Measurements from ENCODE around the gene RAB40B. TPM values are rescaled to one million over a fixed set of nuclear protein-coding genes. Genes with fewer than 3 reads are reported as not detected.

RAB40B gene
- polyA plus RNA-seq, 1 donor (not counting 4 experiments of a cell fraction or from before 2014, with no cell fraction given): 10.6 TPM

GRCh38 chr17:82645516-82645915 is 53.0 kb downstream of the RAB40B start:
- H3K36me3 ChIP-seq (ENCODE audit: control insufficient read depth in 2 of 2, extremely low read depth in 1 of 2, insufficient read depth in 2 of 2, low read length in 2 of 2): peaks cover 17 to 29% of the 10 kb centered on the region in 2 experiments
- no peaks in the 10 kb centered on the region for H3K9me3 ChIP-seq (ENCODE audit: control insufficient read depth, low read depth, low read length)
- H3K27ac ChIP-seq (ENCODE audit: control insufficient read depth, insufficient read depth, low read length): no peak overlapping the region
- DNase-seq (ENCODE audit: low read depth, low spot score) (no peak), FAIRE-seq (no peak)
- TF ChIP-seq EZH2 (IDR thresholded peaks at IDR 0.05; ENCODE audit: low read length): no peak
- no peak for TF ChIP-seq CTCF (optimal IDR thresholded peaks at IDR 0.05 in 1 of 3, IDR thresholded peaks at IDR 0.05 in 1 of 3, conservative IDR thresholded peaks at IDR 0.05 in 1 of 3; ENCODE audit: extremely low read depth in 1 of 3, insufficient read depth in 2 of 3, low read length in 3 of 3)
- no peak overlapping the region for H2AFZ ChIP-seq (ENCODE audit: control insufficient read depth, low read length)
- no peak overlapping the region for H3K4me2 ChIP-seq (ENCODE audit: control insufficient read depth, extremely low read depth, insufficient read depth, low read depth, low read length)
- peaks cover 75% of the 10 kb centered on the region for H3K79me2 ChIP-seq (ENCODE audit: control insufficient read depth, insufficient read depth, low read length)
- H4K20me1 ChIP-seq (ENCODE audit: control insufficient read depth, extremely low read depth, insufficient read depth, low read length): peaks cover 19% of the 10 kb centered on the region
- dilution Hi-C loops (cut with MboI; ENCODE audit: extremely low pct_ligation_motif_present, low sequenced_read_pairs): no loop called here
- no peak overlapping the region for H3K9ac ChIP-seq (ENCODE audit: control insufficient read depth, extremely low read depth, insufficient read depth, low read length)
- no peaks in the 10 kb centered on the region for H3K9me1 ChIP-seq (ENCODE audit: control insufficient read depth, extremely low read depth, insufficient read depth, low read length)
- H3K27me3 ChIP-seq (ENCODE audit: control insufficient read depth, extremely low read depth, insufficient read depth, low read length): no peaks in the 10 kb centered on the region
- no peak overlapping the region for H3K4me3 ChIP-seq (ENCODE audit: control insufficient read depth in 2 of 3, extremely low read depth in 1 of 3, insufficient read depth in 2 of 3, low read depth in 1 of 3, low read length in 3 of 3)
- H3K4me1 ChIP-seq (ENCODE audit: control insufficient read depth, extremely low read depth, insufficient read depth, low read length): peaks cover 10% of the 10 kb centered on the region

- H3K9ac ChIP-seq (ENCODE audit: control insufficient read depth, extremely low read depth, insufficient read depth, low read length): no peak overlapping the region
- H3K9me3 ChIP-seq (ENCODE audit: control insufficient read depth, low read depth, low read length): no peaks in the 10 kb centered on the region
- H3K27me3 ChIP-seq (ENCODE audit: control insufficient read depth, extremely low read depth, insufficient read depth, low read length): no peaks in the 10 kb centered on the region
- H3K9me1 ChIP-seq (ENCODE audit: control insufficient read depth, extremely low read depth, insufficient read depth, low read length): no peaks in the 10 kb centered on the region
- H3K4me3 ChIP-seq (ENCODE audit: control insufficient read depth in 2 of 3, extremely low read depth in 1 of 3, insufficient read depth in 2 of 3, low read depth in 1 of 3, low read length in 3 of 3): no peak overlapping the region
- H2AFZ ChIP-seq (ENCODE audit: control insufficient read depth, low read length): no peak overlapping the region
- H3K36me3 ChIP-seq (ENCODE audit: control insufficient read depth in 2 of 2, extremely low read depth in 1 of 2, insufficient read depth in 2 of 2, low read length in 2 of 2): peaks cover 22 to 32% of the 10 kb centered on the region in 2 experiments
- FAIRE-seq (no peak), DNase-seq (ENCODE audit: low read depth, low spot score) (no peak)
- H4K20me1 ChIP-seq (ENCODE audit: control insufficient read depth, extremely low read depth, insufficient read depth, low read length): peaks cover 22% of the 10 kb centered on the region
- H3K79me2 ChIP-seq (ENCODE audit: control insufficient read depth, insufficient read depth, low read length): peaks cover 88% of the 10 kb centered on the region
- H3K27ac ChIP-seq (ENCODE audit: control insufficient read depth, insufficient read depth, low read length): no peak overlapping the region
- dilution Hi-C loops (cut with MboI; ENCODE audit: extremely low pct_ligation_motif_present, low sequenced_read_pairs): no loop called here
- H3K4me1 ChIP-seq (ENCODE audit: control insufficient read depth, extremely low read depth, insufficient read depth, low read length): peaks cover 10% of the 10 kb centered on the region
- TF ChIP-seq CTCF (optimal IDR thresholded peaks at IDR 0.05 in 1 of 3, IDR thresholded peaks at IDR 0.05 in 1 of 3, conservative IDR thresholded peaks at IDR 0.05 in 1 of 3; ENCODE audit: extremely low read depth in 1 of 3, insufficient read depth in 2 of 3, low read length in 3 of 3): no peak
- no peak for TF ChIP-seq EZH2 (IDR thresholded peaks at IDR 0.05; ENCODE audit: low read length)
- H3K4me2 ChIP-seq (ENCODE audit: control insufficient read depth, extremely low read depth, insufficient read depth, low read depth, low read length): no peak overlapping the region
Observed at GRCh38 chr17:82644148-82644547, 54.4 kb downstream of the RAB40B start.
